Neural cell (in vitro differentiated cells): ENCODE measurements around the gene SLC24A3. TPM values are rescaled to one million over a fixed set of nuclear protein-coding genes. Genes with fewer than 3 reads are reported as not detected.

Experiments
- H2AFZ ChIP-seq: fragments of 200-600, 300-800 bp; sonication (generic), shearing (Covaris generic); 2 replicates; pipeline ENCODE4 v1.6.0; 2014; ENCODE audit warnings: low read depth, mild to moderate bottlenecking, antibody characterized with exemption, low read length, moderate library complexity
- H3F3A ChIP-seq: fragments of 200-600 bp; shearing (Covaris generic); 2 replicates; pipeline ENCODE4 v1.6.1; 2016; ENCODE audit warnings: mild to moderate bottlenecking, moderate library complexity, mixed read lengths, antibody characterized with exemption, low read length; ENCODE audit not compliant: insufficient read depth, poor library complexity, severe bottlenecking
- H3K27ac ChIP-seq: fragments of 200-600, 300-800 bp; sonication (generic), shearing (Covaris generic); 2 replicates; pipeline ENCODE4 v1.5.1; 2014; ENCODE audit warnings: mild to moderate bottlenecking, low read length, moderate library complexity
- H3K27me3 ChIP-seq: fragments of 300-800, 200-600 bp; sonication (generic), shearing (Covaris generic); 2 replicates; pipeline ENCODE4 v1.6.0; 2014; ENCODE audit warnings: mild to moderate bottlenecking, low read depth, low read length, moderate library complexity; ENCODE audit not compliant: insufficient read depth
- H3K36me3 ChIP-seq: fragments of 300-800, 200-600 bp; sonication (generic), shearing (Covaris generic); 2 replicates; pipeline ENCODE4 v1.5.1; 2014; ENCODE audit warnings: mild to moderate bottlenecking, antibody characterized with exemption, low read length, moderate library complexity; ENCODE audit not compliant: insufficient read depth
- H3K4me2 ChIP-seq: fragments of 300-800, 200-600 bp; sonication (generic), shearing (Covaris generic); 2 replicates; pipeline ENCODE4 v1.6.0; 2014; ENCODE audit warnings: mild to moderate bottlenecking, low read length
- H3K4me3 ChIP-seq: fragments of 300-800, 200-600 bp; sonication (generic), shearing (Covaris generic); 2 replicates; pipeline ENCODE4 v1.5.1; 2014; ENCODE audit warnings: mild to moderate bottlenecking, low read length, moderate library complexity
- H3K79me2 ChIP-seq: fragments of 200-600 bp; shearing (Covaris generic); replicated peaks from 2 replicates; pipeline ENCODE4 v1.6.0; 2014; ENCODE audit warnings: mild to moderate bottlenecking, low read length, moderate library complexity; ENCODE audit not compliant: insufficient read depth
- H3K9ac ChIP-seq: fragments of 300-800, 200-600 bp; sonication (generic), shearing (Covaris generic); 2 replicates; pipeline ENCODE4 v1.6.1; 2016; ENCODE audit warnings: mild to moderate bottlenecking, low read length, mixed read lengths
- H3K9me2 ChIP-seq: fragments of 200-600 bp; shearing (Covaris generic); 2 replicates; pipeline ENCODE4 v1.6.1; 2016; ENCODE audit warnings: mild to moderate bottlenecking, low read length, mixed read lengths; ENCODE audit not compliant: insufficient read depth
- H3K9me3 ChIP-seq: fragments of 200-600, 300-800 bp; sonication (generic), shearing (Covaris generic); 2 replicates; pipeline ENCODE4 v1.6.1; 2016; ENCODE audit warnings: mild to moderate bottlenecking, mixed run types, low read length, moderate library complexity, mixed read lengths
- H4K20me1 ChIP-seq: fragments of 200-600 bp; shearing (Covaris generic); 2 replicates; pipeline ENCODE4 v1.6.1; 2016; ENCODE audit warnings: mild to moderate bottlenecking, mixed run types; ENCODE audit not compliant: insufficient read depth
- EP300 ChIP-seq: fragments of 450-650 bp; conservative IDR thresholded peaks from 2 replicates; pipeline ENCODE4 v1.6.1; 2014; ENCODE audit warnings: antibody characterized with exemption, mild to moderate bottlenecking, moderate library complexity; ENCODE audit not compliant: poor library complexity, severe bottlenecking
- EZH2 ChIP-seq: fragments of 200-600, 300-800 bp; shearing (Covaris generic), sonication (generic); IDR thresholded peaks from 2 replicates; pipeline ENCODE4 v1.6.1; 2014; ENCODE audit warnings: antibody characterized with exemption, low read length, borderline replicate concordance, mild to moderate bottlenecking; ENCODE audit not compliant: insufficient read depth, poor library complexity, severe bottlenecking
- MXI1 ChIP-seq: fragments of 450-650 bp; conservative IDR thresholded peaks from 2 replicates; pipeline ENCODE4 v1.6.1; 2014; ENCODE audit warnings: antibody characterized with exemption, mild to moderate bottlenecking; ENCODE audit not compliant: poor library complexity, severe bottlenecking
- POLR2AphosphoS5 ChIP-seq: IDR thresholded peaks from 2 replicates; pipeline ENCODE4 v1.6.1; 2012
- RAD21 ChIP-seq: fragments of 450-650 bp; conservative IDR thresholded peaks from 2 replicates; pipeline ENCODE4 v1.6.1; 2014; ENCODE audit warnings: antibody characterized with exemption, mild to moderate bottlenecking, moderate library complexity
- SMC3 ChIP-seq: fragments of 450-650 bp; conservative IDR thresholded peaks from 2 replicates; pipeline ENCODE4 v1.6.1; 2014; ENCODE audit warnings: antibody characterized with exemption, mild to moderate bottlenecking, moderate library complexity; ENCODE audit not compliant: poor library complexity
- TAF1 ChIP-seq: IDR thresholded peaks from 2 replicates; pipeline ENCODE4 v1.6.1; 2012; ENCODE audit warnings: low read depth
- polyA plus RNA-seq: library from polyadenylated mRNA; depleted of rRNA; stranded (reverse); fragments of >200 nt; gene quantifications from 2 replicates; pipeline ENCODE4 v1.2.3, GENCODE V29; 2014
- TF ChIP-seq, protein P1 (sequence below): IDR thresholded peaks from 2 replicates; pipeline ENCODE4 v1.6.1; 2012; ENCODE audit warnings: borderline replicate concordance
- TF ChIP-seq, protein P2 (sequence below): fragments of 450-650 bp; IDR thresholded peaks from 2 replicates; pipeline ENCODE4 v1.5.1; 2014; ENCODE audit warnings: antibody characterized with exemption, mild to moderate bottlenecking, moderate library complexity; ENCODE audit not compliant: poor library complexity, severe bottlenecking

Gene SLC24A3
- polyA plus RNA-seq, 1 donor from 2014 or later = 6.5 TPM

DNA sequence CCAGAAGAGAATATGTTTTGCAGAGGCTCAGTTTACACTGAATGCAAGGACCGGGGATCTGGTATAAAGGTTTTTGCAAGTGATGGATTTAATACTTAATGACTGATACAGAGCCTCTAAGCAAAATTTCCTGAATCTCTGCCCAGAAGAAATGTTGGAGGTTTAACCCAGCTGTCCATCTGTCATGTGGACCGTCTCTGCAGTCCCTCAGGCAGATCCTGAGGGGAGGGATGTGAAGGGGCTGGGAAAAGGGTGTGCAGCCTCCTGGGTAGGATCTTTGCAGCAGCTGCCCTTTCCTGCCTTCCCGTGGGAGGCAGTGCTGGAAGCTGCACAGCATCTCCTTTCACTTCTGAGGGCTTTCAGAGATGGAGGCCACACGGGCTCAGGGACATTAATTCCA, 207.0 kb downstream of the SLC24A3 start:
- no peak overlapping the region for H3K9ac ChIP-seq
- no peak overlapping the region for H3K4me2 ChIP-seq
- no peaks in the 10 kb centered on the region for H3K36me3 ChIP-seq
- TF ChIP-seq RAD21 = no peak
- TF ChIP-seq, protein P1, sequence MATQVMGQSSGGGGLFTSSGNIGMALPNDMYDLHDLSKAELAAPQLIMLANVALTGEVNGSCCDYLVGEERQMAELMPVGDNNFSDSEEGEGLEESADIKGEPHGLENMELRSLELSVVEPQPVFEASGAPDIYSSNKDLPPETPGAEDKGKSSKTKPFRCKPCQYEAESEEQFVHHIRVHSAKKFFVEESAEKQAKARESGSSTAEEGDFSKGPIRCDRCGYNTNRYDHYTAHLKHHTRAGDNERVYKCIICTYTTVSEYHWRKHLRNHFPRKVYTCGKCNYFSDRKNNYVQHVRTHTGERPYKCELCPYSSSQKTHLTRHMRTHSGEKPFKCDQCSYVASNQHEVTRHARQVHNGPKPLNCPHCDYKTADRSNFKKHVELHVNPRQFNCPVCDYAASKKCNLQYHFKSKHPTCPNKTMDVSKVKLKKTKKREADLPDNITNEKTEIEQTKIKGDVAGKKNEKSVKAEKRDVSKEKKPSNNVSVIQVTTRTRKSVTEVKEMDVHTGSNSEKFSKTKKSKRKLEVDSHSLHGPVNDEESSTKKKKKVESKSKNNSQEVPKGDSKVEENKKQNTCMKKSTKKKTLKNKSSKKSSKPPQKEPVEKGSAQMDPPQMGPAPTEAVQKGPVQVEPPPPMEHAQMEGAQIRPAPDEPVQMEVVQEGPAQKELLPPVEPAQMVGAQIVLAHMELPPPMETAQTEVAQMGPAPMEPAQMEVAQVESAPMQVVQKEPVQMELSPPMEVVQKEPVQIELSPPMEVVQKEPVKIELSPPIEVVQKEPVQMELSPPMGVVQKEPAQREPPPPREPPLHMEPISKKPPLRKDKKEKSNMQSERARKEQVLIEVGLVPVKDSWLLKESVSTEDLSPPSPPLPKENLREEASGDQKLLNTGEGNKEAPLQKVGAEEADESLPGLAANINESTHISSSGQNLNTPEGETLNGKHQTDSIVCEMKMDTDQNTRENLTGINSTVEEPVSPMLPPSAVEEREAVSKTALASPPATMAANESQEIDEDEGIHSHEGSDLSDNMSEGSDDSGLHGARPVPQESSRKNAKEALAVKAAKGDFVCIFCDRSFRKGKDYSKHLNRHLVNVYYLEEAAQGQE = no peak
- TF ChIP-seq SMC3 = no peak
- TF ChIP-seq, protein P2, sequence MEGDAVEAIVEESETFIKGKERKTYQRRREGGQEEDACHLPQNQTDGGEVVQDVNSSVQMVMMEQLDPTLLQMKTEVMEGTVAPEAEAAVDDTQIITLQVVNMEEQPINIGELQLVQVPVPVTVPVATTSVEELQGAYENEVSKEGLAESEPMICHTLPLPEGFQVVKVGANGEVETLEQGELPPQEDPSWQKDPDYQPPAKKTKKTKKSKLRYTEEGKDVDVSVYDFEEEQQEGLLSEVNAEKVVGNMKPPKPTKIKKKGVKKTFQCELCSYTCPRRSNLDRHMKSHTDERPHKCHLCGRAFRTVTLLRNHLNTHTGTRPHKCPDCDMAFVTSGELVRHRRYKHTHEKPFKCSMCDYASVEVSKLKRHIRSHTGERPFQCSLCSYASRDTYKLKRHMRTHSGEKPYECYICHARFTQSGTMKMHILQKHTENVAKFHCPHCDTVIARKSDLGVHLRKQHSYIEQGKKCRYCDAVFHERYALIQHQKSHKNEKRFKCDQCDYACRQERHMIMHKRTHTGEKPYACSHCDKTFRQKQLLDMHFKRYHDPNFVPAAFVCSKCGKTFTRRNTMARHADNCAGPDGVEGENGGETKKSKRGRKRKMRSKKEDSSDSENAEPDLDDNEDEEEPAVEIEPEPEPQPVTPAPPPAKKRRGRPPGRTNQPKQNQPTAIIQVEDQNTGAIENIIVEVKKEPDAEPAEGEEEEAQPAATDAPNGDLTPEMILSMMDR = no peak
- no peak for TF ChIP-seq POLR2AphosphoS5
- TF ChIP-seq EZH2 = no peak
- no peak for TF ChIP-seq EP300
- TF ChIP-seq TAF1 = no peak
- TF ChIP-seq MXI1 = no peak
- no peaks in the 10 kb centered on the region for H3F3A ChIP-seq
- H3K9me2 ChIP-seq = no peaks in the 10 kb centered on the region
- H3K79me2 ChIP-seq = no peaks in the 10 kb centered on the region
- no peaks in the 10 kb centered on the region for H3K9me3 ChIP-seq
- H2AFZ ChIP-seq = no peak overlapping the region
- H3K27me3 ChIP-seq = no peaks in the 10 kb centered on the region
- H3K4me3 ChIP-seq = no peak overlapping the region
- no peak overlapping the region for H3K27ac ChIP-seq
- no peaks in the 10 kb centered on the region for H4K20me1 ChIP-seq

DNA sequence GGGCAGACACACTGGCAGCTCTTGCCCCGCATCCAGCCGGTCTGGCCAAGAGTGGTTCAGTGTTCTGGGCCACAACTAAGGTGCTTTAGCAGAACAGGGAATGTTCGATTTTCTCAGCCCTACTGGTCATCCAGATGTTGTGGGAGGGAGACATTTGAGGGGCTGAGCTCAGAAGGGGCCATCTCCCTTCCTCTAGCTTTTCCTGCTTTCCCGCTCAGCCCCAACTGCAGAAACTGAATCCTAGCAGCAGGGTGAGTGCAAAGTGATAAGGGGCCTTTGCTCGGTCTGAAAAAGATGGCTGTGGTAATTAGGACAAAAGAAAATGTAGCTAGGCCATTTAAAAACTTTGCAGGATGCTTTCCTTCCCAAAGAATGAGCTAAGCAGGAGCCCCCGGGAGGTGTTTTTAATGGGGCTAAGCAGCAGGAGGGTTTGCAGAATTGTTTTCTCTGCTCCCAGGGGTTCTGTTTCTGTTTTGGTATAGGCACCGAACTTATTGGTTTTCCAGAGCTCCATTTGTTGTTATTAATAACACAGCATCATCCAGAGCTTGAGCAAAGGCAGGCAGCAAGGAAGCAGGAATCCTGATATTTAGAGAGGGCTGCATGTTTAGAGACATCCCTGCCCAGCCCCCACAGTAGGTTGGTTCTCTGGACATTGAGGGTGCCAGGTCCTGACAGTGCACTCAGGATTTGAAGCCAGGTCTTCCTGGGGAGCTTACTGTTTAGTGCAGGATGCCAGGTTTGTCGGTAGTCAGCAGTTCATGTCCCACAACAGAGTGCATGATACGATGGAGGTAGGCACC, 210.9 kb downstream of the SLC24A3 start:
- Histone ChIP-seq H3K4me2 (no peak overlapping the region), H3K9me2 (no peaks in the 10 kb centered on the region), H2AFZ (no peak overlapping the region), H3F3A (no peaks in the 10 kb centered on the region), H3K9me3 (no peaks in the 10 kb centered on the region), H4K20me1 (no peaks in the 10 kb centered on the region), H3K4me3 (no peak overlapping the region), H3K79me2 (no peaks in the 10 kb centered on the region), H3K27me3 (no peaks in the 10 kb centered on the region), H3K36me3 (no peaks in the 10 kb centered on the region), H3K9ac (no peak overlapping the region), H3K27ac (no peak overlapping the region)
- TF ChIP-seq POLR2AphosphoS5 = no peak
- no peak for TF ChIP-seq TAF1
- no peak for TF ChIP-seq EZH2
- no peak for TF ChIP-seq RAD21
- TF ChIP-seq, protein P1 = no peak
